Kidney epithelial cell (primary cell): ENCODE data around the gene LHX4. TPM values are rescaled to one million over a fixed set of nuclear protein-coding genes. Genes with fewer than 3 reads are reported as not detected.

Experiments
- DNase-seq: peaks from one replicate; pipeline ENCODE4 v3.0.0-alpha.2; 2010; ENCODE audit warnings: low read depth
- H3K27me3 ChIP-seq: 2 replicates; pipeline ENCODE4 v1.6.0; 2011; ENCODE audit warnings: low read length; ENCODE audit not compliant: control insufficient read depth, insufficient read depth
- H3K36me3 ChIP-seq: 2 replicates; pipeline ENCODE4 v1.5.1; 2011; ENCODE audit warnings: low read length; ENCODE audit not compliant: control insufficient read depth, insufficient read depth
- H3K4me3 ChIP-seq: 2 replicates; pipeline ENCODE4 v1.5.1; 2011; ENCODE audit warnings: low read depth, mild to moderate bottlenecking, control low read depth, low read length
- total RNA-seq: library from RNA; depleted of rRNA; stranded (reverse); fragments of >200 nt; gene quantifications from 2 replicates; pipeline ENCODE4 v1.2.3, GENCODE V29; 2015
- TF ChIP-seq, protein P1 (sequence below): IDR thresholded peaks from 2 replicates; pipeline ENCODE4 v1.5.1; 2011; ENCODE audit warnings: mild to moderate bottlenecking, moderate library complexity, low read length, control low read depth, inconsistent platforms; ENCODE audit not compliant: insufficient read depth, poor library complexity, severe bottlenecking

The LHX4 gene
- total RNA-seq, 1 donor from 2014 or later, result not detected

DNA sequence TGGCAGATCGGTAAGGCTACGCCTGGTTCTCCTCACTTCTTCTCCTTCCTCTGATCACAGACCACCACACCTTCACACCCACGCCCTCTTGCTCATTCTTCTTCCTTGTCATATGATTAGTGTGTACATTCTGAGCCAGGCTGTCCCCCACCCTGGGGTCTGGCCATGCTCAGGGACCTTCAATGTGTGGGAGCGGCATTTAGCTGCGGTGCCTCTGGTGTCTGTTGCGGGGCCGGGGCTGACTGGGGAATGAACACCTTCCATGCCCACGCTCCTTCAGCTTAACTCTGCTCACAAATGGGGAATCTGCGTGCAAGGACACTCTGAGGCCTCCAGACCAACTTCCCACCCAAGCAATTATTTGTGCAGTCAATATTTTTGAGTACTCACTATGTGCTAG is 46.0 kb upstream of the LHX4 start:
- Histone ChIP-seq H3K27me3 (no peaks in the 10 kb centered on the region), H3K36me3 (peaks cover 1% of the 10 kb centered on the region), H3K4me3 (no peak overlapping the region)
- DNase-seq, result no peak
- TF ChIP-seq, protein P1, sequence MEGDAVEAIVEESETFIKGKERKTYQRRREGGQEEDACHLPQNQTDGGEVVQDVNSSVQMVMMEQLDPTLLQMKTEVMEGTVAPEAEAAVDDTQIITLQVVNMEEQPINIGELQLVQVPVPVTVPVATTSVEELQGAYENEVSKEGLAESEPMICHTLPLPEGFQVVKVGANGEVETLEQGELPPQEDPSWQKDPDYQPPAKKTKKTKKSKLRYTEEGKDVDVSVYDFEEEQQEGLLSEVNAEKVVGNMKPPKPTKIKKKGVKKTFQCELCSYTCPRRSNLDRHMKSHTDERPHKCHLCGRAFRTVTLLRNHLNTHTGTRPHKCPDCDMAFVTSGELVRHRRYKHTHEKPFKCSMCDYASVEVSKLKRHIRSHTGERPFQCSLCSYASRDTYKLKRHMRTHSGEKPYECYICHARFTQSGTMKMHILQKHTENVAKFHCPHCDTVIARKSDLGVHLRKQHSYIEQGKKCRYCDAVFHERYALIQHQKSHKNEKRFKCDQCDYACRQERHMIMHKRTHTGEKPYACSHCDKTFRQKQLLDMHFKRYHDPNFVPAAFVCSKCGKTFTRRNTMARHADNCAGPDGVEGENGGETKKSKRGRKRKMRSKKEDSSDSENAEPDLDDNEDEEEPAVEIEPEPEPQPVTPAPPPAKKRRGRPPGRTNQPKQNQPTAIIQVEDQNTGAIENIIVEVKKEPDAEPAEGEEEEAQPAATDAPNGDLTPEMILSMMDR, result no peak

GRCh38 chr1:180185281-180185680 is 44.8 kb upstream of the LHX4 start:
- Histone ChIP-seq H3K36me3 (peaks cover 1% of the 10 kb centered on the region), H3K27me3 (no peaks in the 10 kb centered on the region), H3K4me3 (no peak overlapping the region)
- TF ChIP-seq, protein P1, result no peak
- DNase-seq, result no peak

- TF ChIP-seq, protein P1, result no peak
- no peak for DNase-seq
- Histone ChIP-seq H3K4me3 (no peak overlapping the region), H3K27me3 (no peaks in the 10 kb centered on the region), H3K36me3 (peaks cover 1% of the 10 kb centered on the region)
These were observed 44.0 kb upstream of the LHX4 start for GRCh38 chr1:180185971-180186645.

- no peaks in the 10 kb centered on the region for H3K36me3 ChIP-seq
- H3K4me3 ChIP-seq, result no peak overlapping the region
- TF ChIP-seq, protein P1, result no peak
- no peaks in the 10 kb centered on the region for H3K27me3 ChIP-seq
- DNase-seq, result no peak
These were observed 43.2 kb upstream of the LHX4 start for GRCh38 chr1:180186831-180187230.

- Histone ChIP-seq H3K27me3 (no peaks in the 10 kb centered on the region), H3K4me3 (no peak overlapping the region), H3K36me3 (no peaks in the 10 kb centered on the region)
- TF ChIP-seq, protein P1, result no peak
- DNase-seq, result no peak
These were observed 42.4 kb upstream of the LHX4 start for GRCh38 chr1:180187626-180188025.

DNA sequence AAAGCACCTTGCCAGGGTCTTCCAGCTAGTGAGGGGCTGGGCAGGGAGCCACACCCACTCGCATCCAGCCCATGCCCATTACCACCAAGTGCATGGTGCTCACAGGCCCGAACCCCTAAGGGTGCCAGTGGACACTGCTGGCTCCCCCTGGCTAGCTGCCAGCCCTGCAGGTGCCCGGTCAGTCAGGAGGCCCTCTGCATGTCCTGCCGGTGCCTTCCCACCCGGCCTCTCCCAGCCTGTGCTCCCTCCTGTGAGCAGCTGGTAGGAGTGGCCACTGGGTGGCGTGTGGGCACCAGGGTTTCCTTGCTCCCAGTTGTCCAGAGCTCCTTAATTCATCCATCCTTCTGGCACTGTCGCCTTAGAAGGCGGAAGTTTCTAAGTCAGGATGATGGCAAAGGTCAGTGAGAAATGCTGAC is 42.0 kb upstream of the LHX4 start:
- Histone ChIP-seq H3K27me3 (no peaks in the 10 kb centered on the region), H3K36me3 (no peaks in the 10 kb centered on the region), H3K4me3 (no peak overlapping the region)
- DNase-seq, result no peak
- TF ChIP-seq, protein P1, result peak; percentile 93
